SK-N-SH (cell line): ENCODE results near the gene NGLY1. TPM values are rescaled to one million over a fixed set of nuclear protein-coding genes. Genes with fewer than 3 reads are reported as not detected.

Experiments
- CTCF ChIA-PET: fragments of 300-600, 350-600 bp; formaldehyde crosslinking; extraction: SDS; loops from one replicate; lab custom pipeline; 2021; lab: Yijun Ruan, JAX
- POLR2A ChIA-PET: fragments of 350-600 bp; sonication (Branson Sonifier 250); formaldehyde crosslinking; extraction: SDS; loops from one replicate; lab custom pipeline; 2020; ENCODE audit warnings: antibody characterized with exemption, inconsistent platforms; lab: Yijun Ruan, JAX
- DNase-seq: peaks from one replicate; pipeline ENCODE4 v3.0.0; 2012
- H2AFZ ChIP-seq: fragments of 200-600 bp; sonication (generic); 2 replicates; pipeline ENCODE4 v1.8.1; 2016; ENCODE audit warnings: antibody characterized with exemption, mild to moderate bottlenecking, low read depth
- H3F3A ChIP-seq: fragments of 200-600 bp; sonication (generic); replicated peaks from 2 replicates; pipeline ENCODE3; 2016; ENCODE audit warnings: antibody characterized with exemption, mild to moderate bottlenecking; ENCODE audit not compliant: insufficient read depth
- H3K27ac ChIP-seq, 2 experiments: fragments of 200-500 bp in 1 of 2; fragments of 200-600 bp in 1 of 2; sonication (Bioruptor generic) in 1 of 2; sonication (generic), shearing (Covaris generic) in 1 of 2; 2 replicates each; pipeline versions ENCODE4 v1.5.1 to v1.6.1; 2014 to 2016; ENCODE audit warnings: low read depth in 2 of 2, inconsistent platforms in 1 of 2, low read length in 1 of 2, mild to moderate bottlenecking in 1 of 2, mixed read lengths in 1 of 2
- H3K27me3 ChIP-seq: fragments of 200-600 bp; sonication (generic), shearing (Covaris generic); 2 replicates; pipeline ENCODE4 v1.6.1; 2016; ENCODE audit warnings: mixed run types; ENCODE audit not compliant: insufficient read depth
- H3K36me3 ChIP-seq, 2 experiments: fragments of 200-500 bp in 1 of 2; fragments of 200-600 bp in 1 of 2; sonication (Bioruptor generic) in 1 of 2; sonication (generic) in 1 of 2; replicated peaks in 1 of 2; 2 replicates each; pipeline versions ENCODE3 to v1.5.1; 2014 to 2016; ENCODE audit warnings: low read length in 1 of 2, mild to moderate bottlenecking in 1 of 2; ENCODE audit not compliant: insufficient read depth in 2 of 2, control insufficient read depth in 1 of 2
- H3K4me1 ChIP-seq, 2 experiments: fragments of 200-500 bp in 1 of 2; fragments of 200-600 bp in 1 of 2; sonication (Bioruptor generic) in 1 of 2; sonication (generic), shearing (Covaris generic) in 1 of 2; 2 replicates each; pipeline versions ENCODE4 v1.5.1 to v1.6.1; 2014 to 2016; ENCODE audit warnings: low read depth in 1 of 2, low read length in 1 of 2, mixed run types in 1 of 2; ENCODE audit not compliant: insufficient read depth in 2 of 2, control insufficient read depth in 1 of 2
- H3K4me2 ChIP-seq: fragments of 200-600 bp; sonication (generic), shearing (Covaris generic); 2 replicates; pipeline ENCODE4 v1.6.1; 2017; ENCODE audit warnings: mixed run types
- H3K4me3 ChIP-seq, 2 experiments: fragments of 200-500 bp in 1 of 2; fragments of 200-600 bp in 1 of 2; sonication (Bioruptor generic) in 1 of 2; sonication (generic), shearing (Covaris generic) in 1 of 2; 2 replicates each; pipeline versions ENCODE4 v1.5.1 to v1.8.1; 2014 to 2016; ENCODE audit warnings: low read depth in 2 of 2, inconsistent platforms in 1 of 2, low read length in 1 of 2, mild to moderate bottlenecking in 1 of 2, mixed read lengths in 1 of 2, moderate library complexity in 1 of 2
- H3K79me2 ChIP-seq: fragments of 200-600 bp; sonication (generic); 2 replicates; pipeline ENCODE4 v1.8.1; 2017; ENCODE audit warnings: mild to moderate bottlenecking; ENCODE audit not compliant: insufficient read depth
- H3K9ac ChIP-seq: fragments of 200-600 bp; sonication (generic); 2 replicates; pipeline ENCODE4 v1.6.1; 2017; ENCODE audit warnings: mixed run types
- H3K9me2 ChIP-seq: fragments of 200-600 bp; sonication (generic); 2 replicates; pipeline ENCODE4 v1.6.1; 2017; ENCODE audit warnings: mixed run types
- H3K9me3 ChIP-seq: fragments of 200-600 bp; sonication (generic); 2 replicates; pipeline ENCODE4 v1.6.1; 2017; ENCODE audit warnings: mixed run types, mild to moderate bottlenecking, moderate library complexity
- H4K20me1 ChIP-seq: fragments of 200-600 bp; sonication (generic); 2 replicates; pipeline ENCODE4 v1.6.1; 2017; ENCODE audit warnings: mild to moderate bottlenecking, mixed run types; ENCODE audit not compliant: insufficient read depth
- CTCF ChIP-seq: fragments of 200-600 bp; sonication (generic); IDR thresholded peaks from 2 replicates; pipeline ENCODE4 v1.6.1; 2017; ENCODE audit warnings: antibody characterized with exemption, mild to moderate bottlenecking, moderate library complexity
- ELF1 ChIP-seq: IDR thresholded peaks from 2 replicates; pipeline ENCODE4 v1.4.0; 2012
- EP300 ChIP-seq, 2 experiments: IDR thresholded peaks; 2 replicates each; pipeline versions ENCODE4 v1.4.0 to v1.6.1; 2012; ENCODE audit warnings: borderline replicate concordance in 1 of 2, low read depth in 1 of 2, low read length in 1 of 2
- EZH2phosphoT487 ChIP-seq: fragments of 200-600 bp; sonication (generic); IDR thresholded peaks from 2 replicates; pipeline ENCODE4 v1.6.1; 2017; ENCODE audit warnings: low read depth, mixed run types, mild to moderate bottlenecking, antibody characterized with exemption, moderate library complexity, borderline replicate concordance
- FOSL2 ChIP-seq: IDR thresholded peaks from 2 replicates; pipeline ENCODE4 v1.4.0; 2012; ENCODE audit warnings: low read depth, mild to moderate bottlenecking, moderate library complexity, borderline replicate concordance
- FOXJ3 ChIP-seq: sonication (generic); formaldehyde crosslinking; IDR thresholded peaks from 2 replicates; pipeline ENCODE4 v1.5.1; 2020; ENCODE audit warnings: mild to moderate bottlenecking, missing genetic modification reagents
- FOXM1 ChIP-seq: IDR thresholded peaks from 2 replicates; pipeline ENCODE4 v1.4.0; 2012; ENCODE audit warnings: low read depth, mild to moderate bottlenecking
- JUND ChIP-seq: IDR thresholded peaks from 2 replicates; pipeline ENCODE4 v1.4.0; 2012
- MAX ChIP-seq: IDR thresholded peaks from 2 replicates; pipeline ENCODE4 v1.4.0; 2012; ENCODE audit warnings: low read depth
- MEF2A ChIP-seq: IDR thresholded peaks from 2 replicates; pipeline ENCODE4 v1.4.0; 2012; ENCODE audit warnings: low read depth, borderline replicate concordance
- NRF1 ChIP-seq: IDR thresholded peaks from 2 replicates; pipeline ENCODE4 v1.6.1; 2012; ENCODE audit warnings: low read depth, mild to moderate bottlenecking, low read length
- PBX3 ChIP-seq: IDR thresholded peaks from 2 replicates; pipeline ENCODE4; 2012
- RAD21 ChIP-seq: IDR thresholded peaks from 2 replicates; pipeline ENCODE4 v1.6.1; 2012; ENCODE audit warnings: mild to moderate bottlenecking, low read length
- RCOR1 ChIP-seq: fragments of 150-350 bp; IDR thresholded peaks from 2 replicates; pipeline ENCODE4 v1.6.1; 2017; ENCODE audit warnings: antibody characterized with exemption, low read length
- RFX5 ChIP-seq: IDR thresholded peaks from 2 replicates; pipeline ENCODE4 v1.6.1; 2012; ENCODE audit warnings: mild to moderate bottlenecking, improper control_type of control experiment, low read length
- SMC3 ChIP-seq: IDR thresholded peaks from 2 replicates; pipeline ENCODE4 v1.6.1; 2012; ENCODE audit warnings: low read depth, low read length, improper control_type of control experiment
- TCF12 ChIP-seq: IDR thresholded peaks from 2 replicates; pipeline ENCODE4 v1.4.0; 2012
- USF1 ChIP-seq: IDR thresholded peaks from 2 replicates; pipeline ENCODE4 v1.4.0; 2012; ENCODE audit warnings: low read depth, borderline replicate concordance
- WGBS: methylation state at CpG from one replicate; pipeline ENCODE4 v1.1.6; 2017; ENCODE audit warnings: low lambda C conversion rate; 5-methylcytosine and 5-hydroxymethylcytosine counted together
- polyA plus RNA-seq, 3 experiments: library from polyadenylated mRNA; depleted of rRNA; stranded (reverse); fragments of >200 nt; gene quantifications; 2 replicates each; pipeline ENCODE4 v1.2.3, GENCODE V29; 2012
- TF ChIP-seq, protein P1 (sequence below): fragments of 150-350 bp; IDR thresholded peaks from 2 replicates; pipeline ENCODE4 v1.6.1; 2017; ENCODE audit warnings: antibody characterized with exemption, low read length, low read depth, borderline replicate concordance
- TF ChIP-seq, protein P2 (sequence below): fragments of 150-350 bp; IDR thresholded peaks from 2 replicates; pipeline ENCODE4 v1.6.1; 2016; ENCODE audit warnings: mild to moderate bottlenecking, low read depth, low read length

The NGLY1 gene
- polyA plus RNA-seq, 1 of the 3 experiments (the other 2 are of a cell fraction): 6.0 TPM

GRCh38 chr3:25674670-25675069, 108.6 kb downstream of the NGLY1 start:
- Histone ChIP-seq H3K9me3 (no peaks in the 10 kb centered on the region), H4K20me1 (no peaks in the 10 kb centered on the region), H3K4me1 (no peaks in the 10 kb centered on the region), H2AFZ (no peak overlapping the region), H3K9me2 (no peaks in the 10 kb centered on the region), H3K36me3 (no peaks in the 10 kb centered on the region), H3K27me3 (no peaks in the 10 kb centered on the region), H3K27ac (no peak overlapping the region), H3K4me3 (no peak overlapping the region)
- CTCF ChIA-PET: no interaction called here
- no peak for TF ChIP-seq RCOR1
- TF ChIP-seq, all 33 proteins: peak for 0
- Histone ChIP-seq H3K79me2 (no peaks in the 10 kb centered on the region), H3K9ac (no peak overlapping the region), H3K4me2 (no peak overlapping the region), H3F3A (no peaks in the 10 kb centered on the region)
- 60% methylated on average over 1 of the region's 2 CpGs for WGBS
- DNase-seq: no peak
- POLR2A ChIA-PET: no interaction called here

GRCh38 chr3:25673738-25674298, 109.4 kb downstream of the NGLY1 start:
- no peak overlapping the region for H3K4me2 ChIP-seq
- no peak for TF ChIP-seq FOSL2
- no peak for TF ChIP-seq NRF1
- no peak for TF ChIP-seq JUND
- TF ChIP-seq TCF12: no peak
- no peak for TF ChIP-seq RAD21
- no peak for TF ChIP-seq MAX
- no peak for TF ChIP-seq CTCF
- TF ChIP-seq PBX3: no peak
- TF ChIP-seq SMC3: no peak
- no peak for TF ChIP-seq EP300 (IDR thresholded peaks at IDR 0.05; ENCODE audit: borderline replicate concordance in 1 of 2, low read depth in 1 of 2, low read length in 1 of 2)
- no peak for TF ChIP-seq FOXJ3 (CRISPR knock-in tag)
- no peak for TF ChIP-seq RFX5
- TF ChIP-seq ELF1: no peak
- no peak for TF ChIP-seq MEF2A
- no peak for TF ChIP-seq FOXM1
- no peak for TF ChIP-seq EZH2phosphoT487
- TF ChIP-seq, protein P1, sequence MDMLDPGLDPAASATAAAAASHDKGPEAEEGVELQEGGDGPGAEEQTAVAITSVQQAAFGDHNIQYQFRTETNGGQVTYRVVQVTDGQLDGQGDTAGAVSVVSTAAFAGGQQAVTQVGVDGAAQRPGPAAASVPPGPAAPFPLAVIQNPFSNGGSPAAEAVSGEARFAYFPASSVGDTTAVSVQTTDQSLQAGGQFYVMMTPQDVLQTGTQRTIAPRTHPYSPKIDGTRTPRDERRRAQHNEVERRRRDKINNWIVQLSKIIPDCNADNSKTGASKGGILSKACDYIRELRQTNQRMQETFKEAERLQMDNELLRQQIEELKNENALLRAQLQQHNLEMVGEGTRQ: no peak
- TF ChIP-seq, protein P2, sequence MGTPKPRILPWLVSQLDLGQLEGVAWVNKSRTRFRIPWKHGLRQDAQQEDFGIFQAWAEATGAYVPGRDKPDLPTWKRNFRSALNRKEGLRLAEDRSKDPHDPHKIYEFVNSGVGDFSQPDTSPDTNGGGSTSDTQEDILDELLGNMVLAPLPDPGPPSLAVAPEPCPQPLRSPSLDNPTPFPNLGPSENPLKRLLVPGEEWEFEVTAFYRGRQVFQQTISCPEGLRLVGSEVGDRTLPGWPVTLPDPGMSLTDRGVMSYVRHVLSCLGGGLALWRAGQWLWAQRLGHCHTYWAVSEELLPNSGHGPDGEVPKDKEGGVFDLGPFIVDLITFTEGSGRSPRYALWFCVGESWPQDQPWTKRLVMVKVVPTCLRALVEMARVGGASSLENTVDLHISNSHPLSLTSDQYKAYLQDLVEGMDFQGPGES: no peak
- TF ChIP-seq USF1: no peak
- no peak overlapping the region for H3K9ac ChIP-seq
- WGBS: 63% methylated on average over 7 of the region's 8 CpGs
- no peaks in the 10 kb centered on the region for H3K36me3 ChIP-seq
- ChIA-PET POLR2A (no interaction called here), CTCF (interaction anchor here (0.7 kb wide), 1 partner anchor 11 kb away, joined by 4 read pairs; no protein-coding TSS in a partner anchor)
- no peaks in the 10 kb centered on the region for H3F3A ChIP-seq
- H3K27me3 ChIP-seq: no peaks in the 10 kb centered on the region
- no peaks in the 10 kb centered on the region for H4K20me1 ChIP-seq
- no peaks in the 10 kb centered on the region for H3K9me2 ChIP-seq
- no peak overlapping the region for H3K27ac ChIP-seq
- no peak for DNase-seq
- H3K79me2 ChIP-seq: no peaks in the 10 kb centered on the region
- H3K4me3 ChIP-seq: no peak overlapping the region
- no peak overlapping the region for H2AFZ ChIP-seq
- H3K9me3 ChIP-seq: no peaks in the 10 kb centered on the region
- no peaks in the 10 kb centered on the region for H3K4me1 ChIP-seq
